ACC112 (cell line): Measurements from ENCODE around the gene PDK2.

Source experiments
- H2AFZ ChIP-seq: fragments of 200-600 bp; sonication (generic); one replicate; pipeline ENCODE4 v1.6.0; 2017; ENCODE audit warnings: antibody characterized with exemption, low read length; ENCODE audit not compliant: unreplicated experiment
- H3K27ac ChIP-seq: fragments of 200-600 bp; sonication (generic); 2 replicates; pipeline ENCODE4 v1.5.1; 2014; ENCODE audit warnings: low read depth, mild to moderate bottlenecking, antibody characterized with exemption, low read length, moderate library complexity
- H3K27me3 ChIP-seq: fragments of 200-600 bp; sonication (generic); 2 replicates; pipeline ENCODE4 v1.6.1; 2014; ENCODE audit warnings: mild to moderate bottlenecking, antibody characterized with exemption, low read length, moderate library complexity, mixed read lengths; ENCODE audit not compliant: insufficient read depth
- H3K36me3 ChIP-seq: fragments of 200-600 bp; sonication (generic); 2 replicates; pipeline ENCODE4 v1.6.1; 2016; ENCODE audit warnings: mild to moderate bottlenecking, antibody characterized with exemption, low read length, moderate library complexity, mixed read lengths; ENCODE audit not compliant: insufficient read depth
- H3K4me1 ChIP-seq: fragments of 200-600 bp; sonication (generic); one replicate; pipeline ENCODE4 v1.6.1; 2016; ENCODE audit warnings: low read length, mixed read lengths; ENCODE audit not compliant: insufficient read depth, unreplicated experiment, control insufficient read depth
- H3K4me3 ChIP-seq: fragments of 200-600 bp; sonication (generic); 2 replicates; pipeline ENCODE4 v1.5.1; 2014; ENCODE audit warnings: mild to moderate bottlenecking, low read depth, low read length
- H3K79me2 ChIP-seq: fragments of 200-600 bp; sonication (generic); one replicate; pipeline ENCODE4 v1.6.0; 2016; ENCODE audit warnings: low read length; ENCODE audit not compliant: control insufficient read depth, unreplicated experiment, insufficient read depth

Gene PDK2

DNA sequence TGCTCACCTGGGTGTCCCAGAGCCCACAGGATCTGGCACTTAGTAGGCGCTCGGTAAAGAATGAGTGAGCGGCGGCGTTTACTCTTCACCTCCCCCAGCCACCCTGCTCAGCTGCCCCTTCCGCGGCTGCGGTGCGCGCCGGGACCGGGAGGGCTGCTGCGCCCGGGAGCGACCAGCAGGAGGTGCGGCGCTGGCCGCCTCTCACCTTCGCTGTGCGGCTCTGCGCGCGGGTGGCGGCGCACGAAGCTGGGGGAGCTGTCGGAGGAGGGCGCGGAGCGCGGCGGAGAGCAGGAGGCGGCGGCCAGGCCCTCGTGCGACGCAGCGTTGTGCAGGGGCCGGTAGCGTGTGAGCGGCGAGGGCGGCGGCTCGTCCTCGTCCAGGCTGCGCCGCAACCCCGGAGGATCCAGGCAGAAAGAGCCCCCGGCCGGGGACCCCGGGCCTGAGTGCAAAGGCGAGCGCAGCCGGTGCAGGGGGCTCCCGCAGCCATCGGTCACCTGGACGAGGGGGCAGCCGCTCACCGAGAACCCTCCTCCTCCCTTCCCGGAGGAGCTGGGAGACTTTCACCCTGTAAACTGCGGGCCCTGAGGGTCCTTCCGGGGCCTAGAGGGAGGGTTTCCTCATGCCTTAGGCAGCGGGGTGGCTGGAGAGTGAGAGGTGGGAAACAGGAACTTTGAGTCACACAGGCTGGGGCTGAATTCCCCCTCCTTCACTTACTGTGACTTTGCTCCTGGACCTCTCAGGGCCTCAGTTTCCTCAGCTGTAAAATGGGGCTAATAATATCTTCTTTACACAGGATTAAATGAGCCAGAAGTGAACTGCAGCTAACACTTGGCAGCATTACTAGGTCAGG is 22.3 kb downstream of the PDK2 start:
- Histone ChIP-seq H3K27me3 (peaks cover 18% of the 10 kb centered on the region; the same call in 1 of the 2 replicates), H3K27ac (no peak overlapping the region), H3K4me1 (no peaks in the 10 kb centered on the region), H3K4me3 (no peak overlapping the region), H3K79me2 (no peaks in the 10 kb centered on the region), H3K36me3 (no peaks in the 10 kb centered on the region), H2AFZ (no peak overlapping the region)

DNA sequence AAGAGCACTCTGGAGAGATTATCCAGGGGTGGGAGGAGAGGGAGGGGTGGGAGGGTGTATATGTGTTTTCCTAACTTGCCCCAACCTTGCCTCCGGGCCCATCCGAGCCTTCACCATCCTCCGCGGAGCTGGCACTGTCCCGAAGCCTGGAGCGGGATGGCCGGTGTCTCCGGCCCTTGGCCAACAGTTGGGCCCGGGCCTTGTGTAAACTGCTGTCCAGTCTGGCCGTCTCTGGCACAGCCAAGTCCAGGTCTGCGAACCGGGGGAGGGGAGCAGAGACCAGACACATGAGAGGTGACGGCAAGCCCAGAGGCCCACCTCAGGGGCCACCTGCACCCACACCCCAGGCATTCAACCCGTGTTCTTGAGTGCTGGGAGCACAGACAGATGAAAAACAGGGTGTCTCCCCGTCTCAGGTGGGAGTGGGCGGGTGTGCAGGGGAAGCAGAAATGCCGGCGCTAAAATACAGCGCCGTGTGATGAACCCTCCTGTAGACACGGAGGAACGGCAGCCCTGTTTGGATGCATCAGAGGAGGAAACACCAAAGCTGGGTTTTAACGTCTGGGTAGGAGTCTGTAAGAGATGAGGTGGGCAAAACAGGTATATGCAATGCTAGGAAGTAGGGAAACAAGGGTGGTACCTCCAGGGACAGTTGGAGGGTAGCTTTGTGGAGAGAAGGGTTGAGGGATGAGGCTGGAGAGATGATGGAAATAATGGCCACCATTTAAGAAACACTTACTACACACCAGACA is 23.1 kb downstream of the PDK2 start:
- H3K79me2 ChIP-seq: no peaks in the 10 kb centered on the region
- no peak overlapping the region for H2AFZ ChIP-seq
- H3K4me1 ChIP-seq: no peaks in the 10 kb centered on the region
- H3K36me3 ChIP-seq: no peaks in the 10 kb centered on the region
- H3K27ac ChIP-seq: no peak overlapping the region
- H3K4me3 ChIP-seq: no peak overlapping the region
- peaks cover 18% of the 10 kb centered on the region; the same call in 1 of the 2 replicates for H3K27me3 ChIP-seq

DNA sequence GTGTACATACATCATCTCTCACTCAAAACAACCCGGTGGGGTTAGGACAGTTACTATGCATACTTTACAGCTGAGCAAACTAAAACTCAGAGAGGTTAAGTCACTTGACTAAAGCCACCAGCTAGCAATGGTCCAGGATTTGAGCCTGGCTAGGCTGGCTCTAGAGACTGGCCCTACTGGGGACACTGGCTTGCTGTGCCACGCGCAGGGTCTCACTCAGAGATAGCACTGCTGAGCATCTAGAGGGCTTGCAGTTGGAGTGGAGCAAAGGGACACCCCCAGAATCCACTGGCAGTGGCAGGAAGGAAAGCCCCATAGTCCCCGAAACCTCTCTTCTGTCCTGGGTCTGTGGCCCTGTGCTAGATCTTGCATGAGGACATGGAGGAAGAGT is 23.7 kb downstream of the PDK2 start:
- Histone ChIP-seq H3K27me3 (peaks cover 18% of the 10 kb centered on the region; the same call in 1 of the 2 replicates), H3K27ac (no peak overlapping the region), H2AFZ (no peak overlapping the region), H3K79me2 (no peaks in the 10 kb centered on the region), H3K36me3 (no peaks in the 10 kb centered on the region), H3K4me3 (no peak overlapping the region), H3K4me1 (no peaks in the 10 kb centered on the region)

DNA sequence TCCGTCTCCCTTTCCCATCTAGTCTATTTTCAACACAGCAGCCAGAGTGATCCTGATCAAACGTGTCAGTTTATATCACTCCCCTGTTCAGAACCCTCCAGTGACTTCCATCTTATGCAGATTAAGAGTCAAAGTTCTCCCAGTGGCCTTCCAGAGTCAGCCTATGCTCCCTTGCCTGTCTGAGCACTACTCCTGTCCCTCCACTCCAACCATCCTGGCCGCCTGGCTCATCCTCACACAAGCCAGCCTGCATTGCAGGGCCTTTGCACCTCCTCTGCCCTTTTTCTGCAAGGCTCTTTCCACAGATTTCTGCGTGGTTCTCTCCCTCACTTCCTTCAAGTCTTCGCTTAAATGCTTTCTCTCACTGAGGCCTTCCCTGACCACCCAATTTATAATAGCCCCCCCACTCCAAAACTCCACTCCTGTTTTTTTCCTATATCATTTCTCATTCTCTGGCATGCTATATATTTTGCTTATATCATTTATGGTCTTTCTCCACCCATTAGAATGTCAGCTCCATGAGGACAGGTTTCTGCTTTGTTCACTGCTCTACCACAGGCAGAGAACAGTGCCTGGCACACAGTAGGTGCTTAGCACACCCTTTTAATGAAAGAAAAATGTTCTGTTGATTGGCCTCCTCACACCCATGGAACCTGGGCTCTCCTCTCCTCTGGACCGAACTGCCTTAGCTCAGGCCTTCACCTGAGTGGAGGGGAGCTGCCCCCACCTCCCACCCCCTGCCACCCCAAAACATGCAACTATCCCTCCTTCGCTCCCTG is 25.5 kb downstream of the PDK2 start:
- no peak overlapping the region for H2AFZ ChIP-seq
- H3K4me1 ChIP-seq: no peaks in the 10 kb centered on the region
- H3K79me2 ChIP-seq: no peaks in the 10 kb centered on the region
- H3K27me3 ChIP-seq: peaks cover 18% of the 10 kb centered on the region; the same call in 1 of the 2 replicates
- no peaks in the 10 kb centered on the region for H3K36me3 ChIP-seq
- H3K4me3 ChIP-seq: no peak overlapping the region
- H3K27ac ChIP-seq: no peak overlapping the region

DNA sequence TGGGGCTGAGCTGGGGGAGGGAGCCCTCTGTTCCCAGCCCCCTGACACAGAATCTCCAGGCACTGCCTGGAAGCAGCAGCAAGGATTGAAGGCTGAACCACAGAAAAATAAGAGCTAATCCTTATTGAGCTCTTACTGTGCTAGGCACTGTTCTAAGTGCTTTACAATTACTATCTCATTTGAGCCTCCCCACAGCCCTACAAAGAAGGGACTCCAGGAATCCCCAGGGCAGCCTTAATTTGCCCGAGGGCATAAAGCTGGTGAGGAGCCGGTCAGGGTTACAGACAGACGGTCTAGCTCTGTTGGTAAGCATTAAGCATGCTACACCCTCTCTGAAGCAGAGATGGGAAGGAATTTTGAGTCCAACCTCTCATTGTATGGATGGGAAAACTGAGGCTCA is 27.8 kb downstream of the PDK2 start:
- Histone ChIP-seq H3K79me2 (no peaks in the 10 kb centered on the region), H3K4me1 (peaks cover 4% of the 10 kb centered on the region), H3K4me3 (no peak overlapping the region), H3K27me3 (peaks cover 15% of the 10 kb centered on the region; the same call in 1 of the 2 replicates), H3K27ac (no peak overlapping the region), H2AFZ (no peak overlapping the region), H3K36me3 (no peaks in the 10 kb centered on the region)

DNA sequence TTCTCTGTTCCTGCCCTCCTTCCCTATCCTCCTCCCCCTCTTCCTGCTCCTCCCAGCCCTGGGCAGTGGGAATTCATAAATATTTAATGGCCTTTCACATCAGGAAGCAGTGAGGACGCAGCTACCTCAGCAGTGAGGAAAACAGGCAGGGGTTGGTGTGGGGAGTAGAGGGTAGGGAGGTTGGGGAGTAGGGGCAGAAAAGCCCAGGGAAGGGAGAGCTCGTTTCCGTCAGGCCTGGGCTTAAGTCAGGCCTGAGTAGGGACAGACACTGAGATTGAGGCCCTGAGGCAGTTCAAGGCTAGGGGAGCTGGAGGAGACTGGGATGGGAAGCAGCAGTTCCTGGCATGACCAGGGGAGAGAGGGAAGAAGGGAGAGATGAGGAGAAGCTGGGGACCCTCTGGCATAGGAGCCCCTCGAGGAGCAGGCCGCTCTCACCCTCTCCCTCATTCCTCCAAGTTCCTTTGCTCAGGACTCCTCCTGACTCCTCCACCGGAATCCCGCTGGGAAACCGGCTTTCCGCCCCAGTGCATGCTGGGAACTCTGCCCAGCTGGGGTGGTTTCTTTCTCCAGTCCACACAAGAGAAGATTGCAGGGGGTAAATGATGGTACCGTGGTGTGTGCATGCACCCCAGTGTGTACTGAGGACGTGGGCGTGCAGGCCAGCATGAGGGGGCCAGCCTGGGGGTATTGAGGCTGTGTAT is 28.6 kb downstream of the PDK2 start:
- no peak overlapping the region for H2AFZ ChIP-seq
- no peaks in the 10 kb centered on the region for H3K36me3 ChIP-seq
- H3K4me3 ChIP-seq: no peak overlapping the region
- no peaks in the 10 kb centered on the region for H3K79me2 ChIP-seq
- H3K27ac ChIP-seq: no peak overlapping the region
- peaks cover 14% of the 10 kb centered on the region; the same call in 1 of the 2 replicates for H3K27me3 ChIP-seq
- peaks cover 6% of the 10 kb centered on the region for H3K4me1 ChIP-seq

DNA sequence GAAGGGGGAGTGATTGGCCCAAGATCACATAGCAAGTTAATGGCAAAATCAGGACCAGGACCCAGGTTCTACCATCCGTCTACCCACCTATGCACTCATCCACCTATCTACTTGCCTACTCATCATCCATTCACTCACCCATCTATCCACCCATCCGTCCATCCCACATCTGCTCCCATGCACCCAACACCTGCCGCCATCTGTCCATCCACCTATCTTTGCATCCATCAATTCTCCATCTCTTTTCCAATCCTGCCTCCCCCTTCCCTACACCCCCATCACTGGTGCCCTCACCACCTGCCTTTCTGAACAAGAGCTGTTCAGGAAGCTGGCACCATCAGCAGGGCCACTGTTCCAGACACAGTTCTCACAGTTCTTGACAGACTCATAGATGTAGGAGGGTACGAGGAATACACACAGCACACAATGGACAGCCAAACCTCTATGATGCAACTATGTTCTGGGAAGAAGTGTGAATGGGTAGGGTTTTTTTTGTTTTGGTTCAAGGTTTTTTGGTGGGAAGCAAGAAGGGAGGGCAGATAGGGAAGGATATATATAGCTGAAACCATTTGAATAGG is 30.4 kb downstream of the PDK2 start:
- Histone ChIP-seq H3K4me1 (peaks cover 11% of the 10 kb centered on the region), H3K27me3 (peaks cover 12% of the 10 kb centered on the region; the same call in 1 of the 2 replicates), H3K79me2 (no peaks in the 10 kb centered on the region)

DNA sequence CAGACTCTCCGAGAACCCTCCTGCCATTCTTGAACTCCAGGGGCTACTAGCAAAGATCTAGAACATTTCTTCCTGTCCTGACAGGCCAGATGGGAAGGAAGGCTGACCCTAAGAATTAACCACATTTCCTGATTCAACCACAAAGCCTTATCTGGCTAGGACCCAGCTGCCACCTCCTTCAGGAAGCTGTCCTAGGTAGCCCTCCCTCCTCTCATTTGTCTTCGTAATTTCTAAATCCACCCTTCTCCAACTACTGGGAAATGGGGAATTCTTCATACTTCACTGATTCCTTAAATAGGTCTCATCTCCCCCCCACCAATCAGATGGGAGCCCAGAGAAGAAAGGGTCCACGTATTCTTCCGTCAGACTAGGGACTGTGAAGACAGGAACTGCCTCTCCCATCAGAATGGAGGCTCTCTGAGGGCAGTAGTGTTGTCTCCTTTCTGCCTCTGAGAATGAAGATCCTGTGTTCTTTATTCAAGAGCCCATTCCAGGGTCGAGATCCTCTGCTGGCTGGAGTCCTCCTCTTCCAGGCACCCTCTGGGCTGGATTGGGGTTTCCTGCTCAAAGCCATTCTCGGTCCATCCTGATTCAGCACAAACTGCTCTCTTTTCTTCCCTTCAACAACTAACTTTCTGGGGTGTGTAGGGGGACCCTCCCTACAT is 32.7 kb downstream of the PDK2 start:
- H3K4me1 ChIP-seq: peaks cover 16% of the 10 kb centered on the region
- H3K27me3 ChIP-seq: peaks cover 12% of the 10 kb centered on the region; the same call in 1 of the 2 replicates
- H3K36me3 ChIP-seq: no peaks in the 10 kb centered on the region
- no peak overlapping the region for H3K27ac ChIP-seq
- no peak overlapping the region for H2AFZ ChIP-seq
- no peaks in the 10 kb centered on the region for H3K79me2 ChIP-seq
- H3K4me3 ChIP-seq: no peak overlapping the region

More for the DNA sequence above, 30.4 kb downstream of the PDK2 start:
- Histone ChIP-seq H3K4me3 (no peak overlapping the region), H2AFZ (no peak overlapping the region), H3K27ac (no peak overlapping the region), H3K36me3 (no peaks in the 10 kb centered on the region)

DNA sequence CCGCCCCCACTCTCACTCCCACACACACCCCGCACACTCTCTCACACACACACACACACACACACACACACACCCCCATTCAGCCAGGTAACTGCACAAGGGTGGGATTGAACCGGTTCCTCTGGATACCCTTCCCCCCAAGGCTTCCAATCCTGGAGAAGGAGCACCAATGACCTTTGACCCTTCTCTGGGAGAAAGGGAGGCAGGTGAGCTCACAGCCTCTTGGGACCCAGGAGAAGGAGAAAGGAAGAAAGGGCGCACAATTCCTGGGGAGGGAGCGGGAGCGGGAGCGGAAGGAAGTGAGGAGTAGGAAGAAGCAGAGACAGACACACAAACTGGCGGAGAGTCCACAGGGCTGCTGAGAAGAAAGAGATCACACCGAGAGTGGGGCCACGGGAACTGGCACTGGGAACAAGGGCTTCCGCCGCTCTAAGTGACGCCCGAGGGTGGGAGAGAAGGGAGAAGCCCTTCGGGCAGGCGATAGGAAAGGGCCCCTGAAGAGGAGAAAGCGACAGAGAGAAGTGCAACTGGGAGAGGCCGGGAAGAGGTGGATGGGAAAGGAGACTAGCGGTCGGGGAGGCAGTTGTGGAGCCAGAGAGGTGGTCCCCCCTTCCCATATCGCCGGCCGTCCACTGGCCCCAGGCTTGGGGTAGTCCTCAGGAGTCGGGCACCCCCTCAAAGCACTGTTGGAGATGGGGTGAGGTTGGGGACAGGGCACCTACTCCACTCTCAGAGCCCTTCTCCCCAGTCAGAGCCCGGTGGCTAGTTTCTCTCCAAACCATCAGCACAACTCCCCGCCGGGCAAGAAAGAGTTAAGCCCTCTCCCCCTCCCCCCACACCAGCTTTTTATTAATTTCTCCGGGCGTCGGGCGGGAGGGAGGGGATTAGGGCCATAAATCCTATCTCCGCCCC is 33.5 kb downstream of the PDK2 start:
- Histone ChIP-seq H2AFZ (no peak overlapping the region), H3K4me3 (peak overlapping the region; percentile 83), H3K36me3 (no peaks in the 10 kb centered on the region), H3K4me1 (peaks cover 25% of the 10 kb centered on the region), H3K27ac (no peak overlapping the region), H3K27me3 (peaks cover 12% of the 10 kb centered on the region; the same call in 1 of the 2 replicates), H3K79me2 (no peaks in the 10 kb centered on the region)
